HG03159 (cell line): ENCODE data around the gene PCBD2.
"Not testable (repeated sequence)": the region's sequence is repeated elsewhere in the genome, so short reads cannot be mapped to it uniquely, and the experiment has no call there.

ENCODE experiments used
- ATAC-seq: cut with Tn5 transposase; IDR thresholded peaks from one replicate; pipeline ENCODE4 v1.9.1; 2021; ENCODE audit warnings: mild to moderate bottlenecking, moderate library complexity; ENCODE audit not compliant: unreplicated experiment

Gene PCBD2

DNA sequence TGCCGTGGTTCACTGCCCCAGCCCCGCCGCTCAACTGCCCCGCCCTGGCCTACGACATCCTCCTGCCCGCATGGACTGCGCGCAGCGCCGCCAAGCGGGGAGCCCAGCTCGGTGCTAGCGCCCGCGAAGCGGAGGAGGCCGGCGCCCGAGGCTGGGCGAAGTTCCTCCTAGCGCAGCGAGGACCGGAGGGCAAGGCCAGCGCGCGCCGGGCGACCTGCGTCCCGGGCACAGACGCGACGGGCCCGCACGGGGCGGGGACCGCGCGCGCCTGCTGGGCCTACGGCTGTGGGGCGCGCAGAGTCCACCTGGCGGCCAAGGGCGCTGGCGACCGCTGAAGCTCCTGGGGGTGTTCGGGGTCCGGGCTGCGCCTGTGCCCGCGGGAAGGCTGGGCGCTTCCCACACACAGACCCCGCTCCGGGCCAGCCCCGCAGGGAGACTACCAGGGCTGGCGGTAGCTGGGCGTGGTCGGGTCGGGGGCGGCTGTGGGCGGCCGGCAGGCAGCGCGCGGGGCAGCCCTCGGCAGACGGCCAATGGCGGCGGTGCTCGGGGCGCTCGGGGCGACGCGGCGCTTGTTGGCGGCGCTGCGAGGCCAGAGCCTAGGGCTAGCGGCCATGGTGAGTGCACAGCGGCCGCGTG, at the start of gene PCBD2:
TSS of gene PCBD2 (plus strand) at position 522 of the 636 bp plus-strand sequence. CDS start at position 531, 9 bp downstream.
- peak; percentile 70 for ATAC-seq

DNA sequence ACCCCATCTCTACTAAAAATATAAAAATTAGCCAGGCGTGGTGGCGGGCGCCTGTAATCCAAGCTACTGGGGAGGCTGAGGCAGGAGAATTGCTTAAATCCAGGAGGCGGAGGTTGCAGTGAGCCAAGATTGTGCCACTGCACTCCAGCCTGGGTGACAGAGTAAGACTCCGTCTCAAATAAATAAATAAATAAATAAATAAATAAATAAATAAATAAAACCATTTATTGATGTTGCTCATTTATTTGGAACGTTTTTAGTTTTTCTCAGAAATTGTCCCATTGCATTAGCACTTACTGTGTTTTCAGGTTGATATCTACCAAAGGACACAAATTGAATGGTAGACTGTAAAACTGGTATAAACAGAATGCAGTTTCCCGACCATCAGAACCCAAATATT, 48.5 kb upstream of the PCBD2 start:
- ATAC-seq = not testable (repeated sequence)

DNA sequence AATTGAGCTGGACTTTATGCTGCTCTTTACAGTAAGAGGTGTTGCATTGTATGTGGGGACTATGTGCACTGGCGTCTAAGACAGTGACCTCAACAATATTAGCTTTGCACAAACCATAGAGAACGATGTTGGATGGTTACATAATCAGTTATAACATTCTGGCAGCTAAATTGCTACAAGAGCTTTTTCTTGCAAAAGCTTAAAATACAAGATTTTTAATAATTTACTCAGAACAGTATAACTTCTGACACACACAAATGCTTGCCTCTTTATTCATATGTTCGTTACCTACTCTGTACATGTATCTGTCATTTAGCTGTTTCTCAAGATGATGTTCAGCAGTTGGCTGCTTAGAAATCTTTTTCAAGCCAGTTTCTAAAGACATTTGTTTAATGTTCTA, 47.5 kb upstream of the PCBD2 start:
- no peak for ATAC-seq

DNA sequence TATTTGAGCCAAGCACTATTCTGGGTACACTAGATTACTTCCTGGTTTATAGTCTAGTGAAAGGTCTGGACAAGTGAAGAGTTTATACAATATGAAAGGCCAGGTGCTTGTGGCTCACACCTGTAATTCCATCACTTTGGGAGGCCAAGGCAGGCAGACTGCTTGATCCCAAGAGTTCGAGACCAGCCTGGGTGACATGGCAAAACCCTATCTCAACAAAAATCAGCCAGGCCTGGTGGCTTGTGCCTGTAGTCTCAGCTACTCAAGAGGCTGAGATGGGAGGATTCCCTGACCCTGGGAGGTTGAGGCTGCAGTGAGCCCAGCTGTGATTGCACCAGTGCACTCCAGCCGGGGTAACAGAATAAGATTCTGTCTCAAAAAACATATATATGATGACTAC, 40.2 kb upstream of the PCBD2 start:
- ATAC-seq = no peak

DNA sequence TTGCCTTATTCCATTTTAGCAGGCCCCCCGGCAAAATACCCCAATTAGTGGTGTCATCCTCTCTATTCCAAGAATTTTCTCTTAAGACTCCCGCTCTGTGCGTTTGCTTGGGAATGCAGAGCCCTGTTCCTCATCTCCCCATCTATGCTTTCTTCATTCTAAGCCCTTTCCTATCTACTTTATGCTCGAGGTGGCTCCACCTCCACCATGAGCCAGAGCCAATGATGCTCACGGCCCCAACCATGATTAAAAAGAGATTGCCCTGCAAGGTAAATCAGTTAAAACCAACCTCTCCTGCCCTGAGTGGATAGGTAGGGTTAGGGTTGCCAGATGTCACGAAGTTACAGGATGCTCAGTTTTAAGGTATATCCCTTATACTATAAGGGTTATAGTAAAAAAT, 31.4 kb upstream of the PCBD2 start:
- ATAC-seq = no peak

DNA sequence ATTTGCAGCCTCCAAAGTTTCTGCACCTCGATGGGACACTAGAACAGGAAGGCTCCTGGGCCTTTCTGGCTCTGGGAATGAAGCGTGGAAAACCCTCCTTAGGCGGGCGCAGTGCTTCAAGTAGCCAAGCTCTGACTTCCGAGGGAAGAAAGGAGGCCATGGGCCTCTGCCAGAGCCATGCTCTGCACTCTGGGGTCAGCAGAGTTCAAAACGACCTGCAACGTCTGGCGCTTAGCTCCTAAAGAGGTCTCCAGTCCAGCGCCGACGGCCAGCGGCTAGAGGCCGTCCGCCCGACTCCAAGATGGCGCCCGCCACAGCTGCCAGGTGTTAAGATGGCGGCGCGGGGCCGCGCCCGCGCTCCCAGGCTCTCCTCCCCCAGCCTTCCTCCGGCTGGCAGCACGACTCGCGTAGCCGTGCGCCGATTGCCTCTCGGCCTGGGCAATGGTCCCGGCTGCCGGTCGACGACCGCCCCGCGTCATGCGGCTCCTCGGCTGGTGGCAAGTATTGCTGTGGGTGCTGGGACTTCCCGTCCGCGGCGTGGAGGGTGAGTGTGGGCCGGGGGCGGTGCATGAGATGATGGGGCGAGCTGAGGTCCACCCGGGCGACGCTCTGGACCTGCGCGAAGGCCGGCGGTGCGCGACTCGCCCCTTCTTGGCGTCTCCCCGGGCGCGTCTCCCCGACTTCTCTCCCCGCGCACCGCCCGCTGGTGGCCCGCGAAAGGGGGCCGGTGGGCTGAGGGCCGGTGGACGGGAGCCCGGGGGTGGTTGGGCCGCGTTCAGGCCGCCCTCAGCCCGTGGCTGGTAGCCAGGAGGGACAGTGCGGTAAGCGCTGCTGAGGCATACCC, 30.7 kb upstream of the PCBD2 start, which contains the start of gene TXNDC15:
TSS of gene TXNDC15 (plus strand) at position 385 of the 844 bp plus-strand sequence. CDS start at position 442, 57 bp downstream.
- ATAC-seq = peak; percentile 72

DNA sequence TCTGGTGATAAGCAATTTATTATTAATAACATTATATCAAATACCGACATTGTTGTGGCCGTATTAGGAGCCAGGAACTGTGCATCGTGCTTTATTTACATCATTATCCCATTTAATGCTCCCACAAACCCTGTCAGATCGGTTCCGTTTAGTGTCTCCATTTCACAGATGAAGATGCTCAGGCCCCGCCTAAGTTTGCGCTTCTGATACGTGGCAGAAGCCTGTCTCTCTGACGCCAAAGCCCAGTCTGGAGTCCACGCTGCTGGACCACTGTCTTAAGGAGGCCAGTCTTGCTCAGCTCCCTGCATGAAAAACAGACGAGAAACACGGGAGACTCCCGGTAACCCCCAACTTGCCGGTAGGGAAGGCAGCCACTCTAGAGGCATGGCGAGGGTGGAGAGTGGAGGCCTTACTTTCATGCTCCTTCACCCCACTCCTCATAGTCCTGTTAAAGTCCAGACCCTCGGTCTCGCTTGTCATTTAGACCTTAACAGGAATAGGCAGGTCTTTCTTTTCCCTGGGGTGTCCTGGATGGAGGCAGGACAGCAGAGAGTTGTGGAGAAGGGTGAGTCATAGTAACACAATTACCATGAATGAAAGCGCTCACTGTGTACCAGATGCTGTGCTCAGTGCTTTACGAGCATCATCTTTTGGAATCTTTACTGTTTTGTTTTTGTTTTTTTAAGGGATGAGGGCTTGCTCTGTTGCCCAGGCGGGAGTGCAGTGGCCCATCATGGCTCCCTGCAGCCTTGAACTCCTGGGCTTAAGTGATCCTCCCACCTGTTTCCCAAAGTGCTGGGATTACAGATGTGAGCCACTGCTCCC, 29.9 kb upstream of the PCBD2 start:
- ATAC-seq = peak; percentile 29

DNA sequence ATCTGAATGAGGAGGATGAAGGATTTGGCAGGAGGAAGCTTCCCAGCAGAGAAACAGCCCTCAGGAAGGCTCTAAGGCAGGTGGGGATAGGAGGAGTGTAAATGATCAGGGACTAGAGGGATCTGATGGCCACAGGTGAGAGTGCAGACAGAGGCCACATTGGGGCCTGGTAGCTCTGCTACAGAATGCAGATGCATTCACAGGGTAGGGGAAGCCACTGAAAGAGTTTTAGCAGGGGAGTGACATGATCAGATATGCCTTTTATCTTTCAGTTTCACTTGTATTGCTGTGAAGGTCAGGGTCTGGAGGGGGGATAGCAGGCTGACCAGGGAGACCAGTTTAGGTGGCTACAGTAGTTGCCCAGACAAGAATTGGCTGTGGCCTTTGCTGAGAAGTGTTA, 27.8 kb upstream of the PCBD2 start:
- no peak for ATAC-seq

DNA sequence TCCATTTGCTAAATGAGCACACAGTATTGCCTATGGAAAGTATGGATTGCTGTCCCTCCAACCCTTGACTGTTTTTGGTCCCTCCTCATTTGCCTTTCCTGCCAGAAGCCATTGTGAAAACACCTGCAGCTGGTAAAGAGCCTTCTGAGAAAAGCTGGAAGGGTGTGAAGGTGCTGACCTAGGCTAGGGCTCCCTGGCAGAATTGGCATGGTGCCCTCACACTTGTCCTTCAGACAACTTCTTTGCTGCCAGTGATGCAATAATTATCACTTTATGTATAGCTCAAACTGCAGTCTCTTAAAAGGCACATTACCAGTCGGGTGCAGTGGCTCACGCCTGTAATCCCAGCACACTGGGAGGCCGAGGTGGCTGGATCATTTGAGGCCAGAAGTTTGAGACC, 26.5 kb upstream of the PCBD2 start:
- no peak for ATAC-seq

DNA sequence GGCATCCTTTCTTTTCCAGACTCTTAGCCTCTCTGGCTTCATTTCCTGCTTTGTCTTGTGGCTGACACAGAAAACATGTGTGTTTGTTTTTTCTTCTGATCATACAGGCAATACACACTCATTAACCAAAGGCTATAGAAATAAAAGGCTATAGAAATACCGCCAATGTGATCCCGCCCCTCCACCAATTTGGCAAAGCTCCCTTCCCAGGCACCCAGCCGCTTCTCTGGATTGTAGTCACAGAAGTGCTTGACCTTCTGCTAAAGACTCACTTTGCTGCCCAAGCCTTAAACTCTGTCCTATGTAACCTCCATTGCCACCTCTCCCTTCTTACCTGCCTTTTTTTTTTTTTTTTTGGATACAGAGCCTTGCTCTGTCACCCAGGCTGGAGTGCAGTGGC, 25.5 kb upstream of the PCBD2 start:
- ATAC-seq = no peak

DNA sequence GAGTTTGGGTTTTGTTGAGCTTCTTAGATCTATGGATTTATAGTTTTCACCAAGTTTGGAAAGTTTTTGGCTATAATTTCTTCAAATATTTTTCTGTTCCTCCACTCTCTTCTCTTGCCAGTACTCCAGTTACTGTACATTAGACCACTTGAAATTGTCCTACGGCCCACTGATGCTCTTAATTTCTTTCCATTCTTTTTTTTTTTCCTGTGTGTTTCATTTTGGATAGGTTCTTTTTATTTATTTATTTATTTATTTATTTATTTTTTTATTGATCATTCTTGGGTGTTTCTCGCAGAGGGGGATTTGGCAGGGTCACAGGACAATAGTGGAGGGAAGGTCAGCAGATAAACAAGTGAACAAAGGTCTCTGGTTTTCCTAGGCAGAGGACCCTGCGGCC, 24.0 kb upstream of the PCBD2 start:
- not testable (repeated sequence) for ATAC-seq

DNA sequence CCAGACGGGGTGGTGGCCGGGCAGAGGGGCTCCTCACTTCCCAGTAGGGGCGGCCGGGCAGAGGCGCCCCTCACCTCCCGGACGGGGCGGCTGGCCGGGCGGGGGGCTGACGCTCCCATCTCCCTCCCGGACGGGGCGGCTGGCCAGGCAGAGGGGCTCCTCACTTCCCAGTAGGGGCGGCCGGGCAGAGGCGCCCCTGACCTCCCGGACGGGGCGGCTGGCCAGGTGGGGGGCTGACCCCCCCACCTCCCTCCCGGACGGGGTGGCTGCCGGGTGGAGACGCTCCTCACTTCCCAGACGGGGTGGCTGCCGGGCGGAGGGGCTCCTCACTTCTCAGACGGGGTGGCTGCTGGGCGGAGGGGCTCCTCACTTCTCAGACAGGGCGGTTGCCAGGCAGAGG, 23.2 kb upstream of the PCBD2 start:
- not testable (repeated sequence) for ATAC-seq

DNA sequence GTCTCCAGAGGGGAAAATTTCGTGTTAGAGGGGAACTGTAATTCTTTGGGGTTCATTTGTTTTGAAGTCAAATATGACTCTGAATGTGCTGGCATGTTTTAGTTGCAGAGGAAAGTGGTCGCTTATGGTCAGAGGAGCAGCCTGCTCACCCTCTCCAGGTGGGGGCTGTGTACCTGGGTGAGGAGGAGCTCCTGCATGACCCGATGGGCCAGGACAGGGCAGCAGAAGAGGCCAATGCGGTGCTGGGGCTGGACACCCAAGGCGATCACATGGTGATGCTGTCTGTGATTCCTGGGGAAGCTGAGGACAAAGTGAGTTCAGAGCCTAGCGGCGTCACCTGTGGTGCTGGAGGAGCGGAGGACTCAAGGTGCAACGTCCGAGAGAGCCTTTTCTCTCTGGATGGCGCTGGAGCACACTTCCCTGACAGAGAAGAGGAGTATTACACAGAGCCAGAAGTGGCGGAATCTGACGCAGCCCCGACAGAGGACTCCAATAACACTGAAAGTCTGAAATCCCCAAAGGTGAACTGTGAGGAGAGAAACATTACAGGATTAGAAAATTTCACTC, 17.3 kb upstream of the PCBD2 start:
- no peak for ATAC-seq

DNA sequence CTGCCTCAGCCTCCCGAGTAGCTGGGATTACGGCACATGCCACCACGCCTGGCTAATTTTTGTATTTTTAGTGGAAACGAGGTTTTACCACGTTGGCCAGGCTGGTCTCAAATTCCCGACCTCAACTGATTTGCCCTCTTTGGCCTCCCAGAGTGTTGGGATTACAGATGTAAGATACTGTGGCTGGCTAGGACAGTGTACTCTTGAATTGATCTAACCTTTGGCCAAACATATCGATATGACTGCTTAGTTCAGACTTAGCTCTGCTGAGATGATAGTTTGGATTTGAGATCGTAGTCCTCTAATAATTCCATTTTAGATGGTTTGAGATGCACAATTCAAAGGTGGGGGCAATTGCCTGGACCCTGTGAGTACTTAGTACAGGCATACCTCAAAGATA, 15.6 kb upstream of the PCBD2 start:
- no peak for ATAC-seq

DNA sequence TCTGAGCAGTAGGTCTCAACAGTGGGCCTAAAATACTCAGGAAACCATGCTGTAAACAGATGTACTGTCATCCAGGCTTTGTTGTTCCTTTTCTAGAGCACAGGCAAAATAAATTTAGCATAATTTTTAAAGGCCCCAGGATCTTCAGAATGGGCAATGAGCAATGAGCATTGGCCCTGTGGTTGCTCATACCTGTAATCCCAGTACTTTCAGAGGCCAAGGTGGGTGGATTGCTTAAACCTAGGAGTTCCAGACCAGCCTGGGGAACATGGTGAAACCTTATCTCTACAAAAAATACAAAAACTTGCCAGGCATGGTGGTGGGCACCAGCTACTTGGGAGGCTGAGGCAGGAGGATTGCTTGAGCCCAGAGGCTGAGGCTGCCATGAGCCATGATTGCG, 13.5 kb upstream of the PCBD2 start:
- no peak for ATAC-seq

DNA sequence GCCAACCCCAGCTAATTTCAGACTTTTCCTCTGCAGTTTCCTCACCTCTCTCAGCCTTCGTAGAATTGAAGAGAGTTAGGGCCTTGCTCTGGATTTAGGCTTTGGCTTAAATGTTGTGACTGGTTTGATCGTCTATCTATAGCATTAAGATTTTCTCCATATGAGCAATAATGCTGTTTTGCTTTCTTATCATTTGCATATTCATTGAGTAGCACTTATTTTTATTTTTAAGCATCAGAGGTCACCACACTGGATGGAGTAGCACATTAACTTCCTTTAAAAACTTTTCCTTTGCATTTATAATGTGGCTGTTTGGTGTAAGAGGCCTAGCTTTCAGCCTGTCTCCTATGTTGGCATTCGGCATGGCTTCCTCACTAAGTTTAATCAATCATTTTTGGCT, 12.6 kb upstream of the PCBD2 start:
- no peak for ATAC-seq

DNA sequence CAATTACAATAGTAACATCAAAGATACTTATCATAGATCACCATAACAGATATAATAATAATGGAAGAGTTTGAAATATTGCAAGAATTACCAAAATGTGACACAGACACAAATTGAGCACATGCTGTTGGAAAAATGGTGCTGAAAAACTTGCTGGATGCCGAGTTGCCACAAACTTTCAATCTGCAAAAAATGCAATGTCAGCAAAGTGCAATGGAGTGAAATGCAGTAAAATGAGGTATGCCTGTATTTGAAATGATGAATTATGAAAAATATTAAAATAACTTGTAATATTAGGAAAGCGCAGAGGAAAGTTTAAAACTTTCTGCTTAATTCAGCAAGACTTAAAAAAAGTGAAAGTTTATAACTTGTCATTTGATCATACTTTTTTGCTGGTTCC, 12.0 kb upstream of the PCBD2 start:
- no peak for ATAC-seq

DNA sequence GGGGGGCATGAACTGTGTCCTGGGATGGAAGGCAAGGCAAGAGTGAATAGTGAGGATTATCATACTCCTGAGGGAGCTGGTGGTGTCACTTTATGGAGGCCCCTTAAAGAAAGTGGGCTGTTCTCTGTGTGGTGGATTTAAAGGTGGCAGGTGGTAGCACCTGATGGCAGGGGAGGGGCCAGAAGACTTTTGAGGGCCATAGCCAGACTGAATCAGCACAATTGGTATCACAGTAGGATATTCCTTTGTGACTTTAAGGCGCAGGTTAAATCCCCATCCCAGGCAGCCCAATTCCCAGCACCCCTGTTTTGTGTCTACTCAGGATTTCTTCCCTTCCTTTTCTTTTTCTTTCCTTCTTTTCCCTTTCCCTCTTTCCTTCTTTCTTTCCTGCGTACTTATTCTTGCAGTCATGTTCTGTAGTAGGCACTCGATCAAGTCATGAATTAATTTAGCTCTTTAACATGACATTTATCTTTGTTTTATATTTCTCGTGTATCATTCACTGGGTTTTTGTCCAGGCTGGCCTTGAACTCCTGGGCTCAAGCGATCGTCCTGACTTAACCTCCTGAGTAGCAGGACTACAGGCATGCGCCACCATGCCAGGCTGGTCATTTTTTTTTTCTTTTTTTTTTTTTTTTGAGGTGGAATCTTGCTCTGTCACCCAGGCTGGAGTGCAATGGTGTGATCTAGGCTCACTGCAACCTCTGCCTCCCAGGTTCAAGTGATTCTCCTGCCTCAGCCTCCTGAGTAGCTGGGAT, 11.0 kb upstream of the PCBD2 start:
- ATAC-seq = no peak

DNA sequence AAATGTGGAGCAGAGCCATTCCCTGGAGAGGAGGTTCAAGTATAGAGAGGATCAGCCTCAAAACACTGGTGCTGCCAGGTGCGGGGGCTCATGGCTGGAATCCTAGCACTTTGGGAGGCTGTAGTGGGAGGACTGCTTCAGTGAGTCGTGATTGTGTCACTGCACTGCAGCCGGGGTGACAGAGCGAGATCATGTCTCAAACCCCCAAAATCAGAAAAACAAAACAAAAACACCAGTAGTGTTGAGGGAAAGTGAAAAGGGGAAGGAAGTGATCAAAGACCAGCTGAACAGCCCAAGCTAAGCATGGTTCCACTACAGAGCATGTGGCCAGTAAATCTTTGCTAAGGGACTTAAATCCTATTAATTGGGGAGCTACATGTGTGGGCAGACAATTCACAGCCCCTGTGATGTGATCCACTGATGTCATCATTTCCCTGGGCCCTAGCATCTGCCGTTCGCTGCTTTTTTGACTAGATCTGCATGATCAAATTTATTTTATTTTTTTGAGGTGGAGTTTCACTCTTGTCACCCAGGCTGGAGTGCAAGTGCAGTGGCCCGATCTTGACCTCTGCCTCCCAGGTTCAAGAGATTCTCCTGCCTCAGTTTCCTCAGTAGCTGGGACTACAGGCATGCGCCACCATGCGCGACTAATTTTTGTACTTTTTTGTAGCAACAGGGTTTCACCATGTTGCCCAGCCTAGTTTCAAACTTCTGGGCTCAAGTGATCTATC, 2.7 kb upstream of the PCBD2 start:
- peak; percentile 38 for ATAC-seq
